ENCODE results near the gene FKBP7. TPM values are rescaled to one million over a fixed set of nuclear protein-coding genes. Genes with fewer than 3 reads are reported as not detected.
A peak's percentile ranks its signal among the peaks of the same experiment; 100 is the strongest.

FKBP7 gene
- polyA plus RNA-seq, 4 donors, result 3.0 to 14.7 (median 7.8) TPM; not detected in 1

GRCh38 chr2:178415979-178416378 lies 62.4 kb downstream of the FKBP7 start:
- no peak for FAIRE-seq
- DNase-seq, result no peak

GRCh38 chr2:178414266-178415247 lies 63.8 kb downstream of the FKBP7 start:
- Histone ChIP-seq H3K36me3 (ENCODE audit: control insufficient read depth in 3 of 3, insufficient read depth in 2 of 3, low read depth in 1 of 3, low read length in 3 of 3) (no peaks in the 10 kb centered on the region), H3K4me3 (ENCODE audit: low read depth in 1 of 3, low read length in 3 of 3) (peak overlapping the region in 2 of 3 donors; percentile 60 to 61), H3K4me1 (ENCODE audit: control insufficient read depth in 3 of 3, insufficient read depth in 2 of 3, low read depth in 1 of 3, low read length in 2 of 3) (peaks cover 0 to 2% (median 0%) of the 10 kb centered on the region in 3 donors), H3K27ac (ENCODE audit: low read depth in 1 of 3, low read length in 2 of 3) (peak overlapping the region in 2 of 3 donors; percentile 74 to 92), H3K9me3 (ENCODE audit: control insufficient read depth in 2 of 2, insufficient read depth in 1 of 2, low read depth in 1 of 2, low read length in 1 of 2) (no peaks in the 10 kb centered on the region), H3K27me3 (ENCODE audit: control insufficient read depth in 3 of 3, insufficient read depth in 3 of 3, low read length in 3 of 3) (no peaks in the 10 kb centered on the region)
- WGBS, 3 donors, result 17 to 19% (median 18%) methylated on average over 21 of the region's 21 CpGs
- no peak for FAIRE-seq
- DNase-seq, result peak; percentile 85 to 93

More at GRCh38 chr2:178415979-178416378, 62.4 kb downstream of the FKBP7 start:
- Histone ChIP-seq H3K4me1 (ENCODE audit: control insufficient read depth in 3 of 3, insufficient read depth in 2 of 3, low read depth in 1 of 3, low read length in 2 of 3) (peaks cover 0 to 2% (median 0%) of the 10 kb centered on the region in 3 donors), H3K4me3 (ENCODE audit: low read depth in 1 of 3, low read length in 3 of 3) (no peak overlapping the region), H3K27me3 (ENCODE audit: control insufficient read depth in 3 of 3, insufficient read depth in 3 of 3, low read length in 3 of 3) (no peaks in the 10 kb centered on the region), H3K27ac (ENCODE audit: low read depth in 1 of 3, low read length in 2 of 3) (no peak overlapping the region), H3K9me3 (ENCODE audit: control insufficient read depth in 2 of 2, insufficient read depth in 1 of 2, low read depth in 1 of 2, low read length in 1 of 2) (no peaks in the 10 kb centered on the region), H3K36me3 (ENCODE audit: control insufficient read depth in 3 of 3, insufficient read depth in 2 of 3, low read depth in 1 of 3, low read length in 3 of 3) (no peaks in the 10 kb centered on the region)

Other genes with a start within 250 kb of the FKBP7 start
- 10 to 100 TPM; 26.6 to 37.7 (median 30.3) TPM for gene PRKRA, start 27.4 kb downstream of the FKBP7 start, polyA plus RNA-seq
- gene PJVK, start 27.2 kb downstream of the FKBP7 start, polyA plus RNA-seq, result 1 to 10 TPM in 3 of 4 donors, not detected in 1; 1.0 to 5.3 (median 1.1) TPM
- 10 to 100 TPM in 1 of 4 donors, 1 to 10 TPM in 3; 2.9 to 13.1 (median 3.7) TPM for gene PLEKHA3, start 1.9 kb upstream of the FKBP7 start, polyA plus RNA-seq